ENCODE results near the gene MSH5.

Gene MSH5

DNA sequence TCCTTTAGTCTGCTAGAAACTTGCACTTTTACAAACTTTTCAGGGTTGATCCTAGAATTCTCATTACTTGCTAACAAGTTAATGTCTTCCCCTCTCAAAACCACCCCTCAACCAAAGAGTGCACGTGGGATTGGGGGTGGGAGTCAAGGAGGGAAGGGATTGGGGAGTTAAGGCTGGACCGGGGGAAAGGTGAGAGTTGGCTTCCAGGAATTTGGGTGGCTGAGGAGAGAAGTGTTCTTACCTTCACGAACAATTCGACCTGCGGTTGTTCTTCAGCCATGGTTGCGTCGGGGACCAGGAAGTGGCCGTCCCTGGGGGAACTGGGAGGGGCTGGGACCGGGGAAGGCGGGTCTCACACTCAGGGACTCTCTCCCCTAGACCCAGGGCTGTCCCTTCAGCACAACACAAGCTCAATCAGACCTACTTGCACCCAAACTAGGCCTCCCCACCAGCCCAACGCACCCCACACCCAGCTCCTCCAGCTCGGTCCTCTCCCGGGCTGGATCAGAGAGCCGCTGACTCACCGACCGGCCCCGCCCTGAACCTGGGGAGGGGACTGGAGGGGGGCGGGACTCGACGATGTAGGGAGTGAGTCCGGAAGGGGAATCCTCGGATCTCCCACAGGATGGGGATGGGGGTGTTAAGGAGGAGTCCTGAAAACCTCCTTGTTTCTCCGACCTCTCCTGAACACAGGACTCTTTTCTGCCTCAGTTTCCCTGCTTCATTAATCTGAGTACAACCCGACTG is 3.6 kb upstream of the MSH5 start, which contains the start of gene CLIC1:
Gene CLIC1 (minus strand): TSS at position 510 of the 747 bp plus-strand sequence. CDS start 230 bp downstream, at position 280.
- peak; percentile 84 for DNase-seq (ENCODE audit: low spot score)
- TF ChIP-seq, protein P1, sequence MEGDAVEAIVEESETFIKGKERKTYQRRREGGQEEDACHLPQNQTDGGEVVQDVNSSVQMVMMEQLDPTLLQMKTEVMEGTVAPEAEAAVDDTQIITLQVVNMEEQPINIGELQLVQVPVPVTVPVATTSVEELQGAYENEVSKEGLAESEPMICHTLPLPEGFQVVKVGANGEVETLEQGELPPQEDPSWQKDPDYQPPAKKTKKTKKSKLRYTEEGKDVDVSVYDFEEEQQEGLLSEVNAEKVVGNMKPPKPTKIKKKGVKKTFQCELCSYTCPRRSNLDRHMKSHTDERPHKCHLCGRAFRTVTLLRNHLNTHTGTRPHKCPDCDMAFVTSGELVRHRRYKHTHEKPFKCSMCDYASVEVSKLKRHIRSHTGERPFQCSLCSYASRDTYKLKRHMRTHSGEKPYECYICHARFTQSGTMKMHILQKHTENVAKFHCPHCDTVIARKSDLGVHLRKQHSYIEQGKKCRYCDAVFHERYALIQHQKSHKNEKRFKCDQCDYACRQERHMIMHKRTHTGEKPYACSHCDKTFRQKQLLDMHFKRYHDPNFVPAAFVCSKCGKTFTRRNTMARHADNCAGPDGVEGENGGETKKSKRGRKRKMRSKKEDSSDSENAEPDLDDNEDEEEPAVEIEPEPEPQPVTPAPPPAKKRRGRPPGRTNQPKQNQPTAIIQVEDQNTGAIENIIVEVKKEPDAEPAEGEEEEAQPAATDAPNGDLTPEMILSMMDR (IDR thresholded peaks at IDR 0.05; ENCODE audit: extremely low read depth, insufficient read depth, missing control alignments) = no peak
- in situ Hi-C loops (cut with MboI; ENCODE audit: low pct_unique_long_range_greater_than_20kb, low sequenced_read_pairs, unreplicated experiment) = no loop called here

DNA sequence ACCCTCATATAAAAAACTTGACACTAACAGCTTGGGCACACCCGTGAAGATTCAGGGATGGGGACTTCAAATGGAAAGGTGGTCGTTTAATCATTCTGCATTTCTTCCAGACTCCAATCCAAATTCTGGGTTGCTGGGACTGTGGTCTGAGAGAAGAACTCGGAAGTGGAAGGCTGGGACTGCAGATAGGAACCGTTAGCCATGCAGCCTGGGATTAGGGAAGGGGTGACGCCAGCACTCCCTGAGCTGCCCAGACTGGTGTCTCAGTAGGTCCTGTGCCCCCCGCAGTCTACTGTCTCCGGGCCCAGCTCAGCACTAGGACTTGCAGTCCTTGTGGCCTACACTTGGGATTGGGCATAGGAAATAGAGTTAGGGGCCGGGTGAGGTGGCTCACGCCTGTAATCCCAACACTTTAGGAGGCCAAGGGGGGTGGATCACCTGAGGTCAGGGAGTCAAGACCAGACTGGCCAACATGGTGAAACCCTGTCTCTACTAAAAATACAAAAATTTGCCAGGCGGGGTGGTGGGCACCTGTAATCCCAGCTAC is 3.0 kb upstream of the MSH5 start:
- TF ChIP-seq, protein P1 (IDR thresholded peaks at IDR 0.05; ENCODE audit: extremely low read depth, insufficient read depth, missing control alignments) = no peak
- DNase-seq (ENCODE audit: low spot score) = no peak
- in situ Hi-C loops (cut with MboI; ENCODE audit: low pct_unique_long_range_greater_than_20kb, low sequenced_read_pairs, unreplicated experiment) = no loop called here

DNA sequence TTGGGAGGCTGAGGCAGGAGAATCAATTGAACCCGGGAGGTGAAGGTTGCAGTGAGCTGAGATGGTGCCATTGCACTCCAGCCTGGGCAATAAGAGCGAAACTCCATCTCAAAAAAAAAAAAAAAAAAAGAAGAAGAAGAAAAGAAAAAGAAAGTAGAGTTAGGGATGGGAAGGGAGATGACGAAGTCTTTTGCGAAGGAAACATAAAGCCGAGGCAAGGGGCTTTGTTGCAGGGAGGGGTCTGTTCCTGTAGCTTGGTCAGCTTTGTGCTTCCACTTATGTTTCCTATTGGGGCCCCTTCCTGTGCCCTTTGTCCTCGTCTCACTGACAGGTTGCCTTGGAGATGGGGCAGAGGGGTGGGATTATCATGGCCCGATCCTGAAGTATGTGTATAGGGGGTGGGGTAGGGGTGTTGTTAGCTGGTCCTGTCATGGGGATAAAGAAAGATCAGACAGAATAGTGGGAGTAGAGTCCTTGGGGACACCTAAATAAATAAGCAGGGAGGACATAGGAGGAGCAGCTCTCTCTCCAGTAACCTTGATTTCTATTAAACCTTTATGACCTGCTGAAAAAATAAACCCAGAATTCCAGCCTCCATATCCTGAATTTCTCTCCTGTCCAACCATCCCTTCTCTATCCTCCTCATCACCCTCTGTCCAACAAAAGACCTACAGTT is 2.4 kb upstream of the MSH5 start:
- in situ Hi-C loops (cut with MboI; ENCODE audit: low pct_unique_long_range_greater_than_20kb, low sequenced_read_pairs, unreplicated experiment) = no loop called here
- no peak for DNase-seq (ENCODE audit: low spot score)
- TF ChIP-seq, protein P1 (IDR thresholded peaks at IDR 0.05; ENCODE audit: extremely low read depth, insufficient read depth, missing control alignments) = no peak

DNA sequence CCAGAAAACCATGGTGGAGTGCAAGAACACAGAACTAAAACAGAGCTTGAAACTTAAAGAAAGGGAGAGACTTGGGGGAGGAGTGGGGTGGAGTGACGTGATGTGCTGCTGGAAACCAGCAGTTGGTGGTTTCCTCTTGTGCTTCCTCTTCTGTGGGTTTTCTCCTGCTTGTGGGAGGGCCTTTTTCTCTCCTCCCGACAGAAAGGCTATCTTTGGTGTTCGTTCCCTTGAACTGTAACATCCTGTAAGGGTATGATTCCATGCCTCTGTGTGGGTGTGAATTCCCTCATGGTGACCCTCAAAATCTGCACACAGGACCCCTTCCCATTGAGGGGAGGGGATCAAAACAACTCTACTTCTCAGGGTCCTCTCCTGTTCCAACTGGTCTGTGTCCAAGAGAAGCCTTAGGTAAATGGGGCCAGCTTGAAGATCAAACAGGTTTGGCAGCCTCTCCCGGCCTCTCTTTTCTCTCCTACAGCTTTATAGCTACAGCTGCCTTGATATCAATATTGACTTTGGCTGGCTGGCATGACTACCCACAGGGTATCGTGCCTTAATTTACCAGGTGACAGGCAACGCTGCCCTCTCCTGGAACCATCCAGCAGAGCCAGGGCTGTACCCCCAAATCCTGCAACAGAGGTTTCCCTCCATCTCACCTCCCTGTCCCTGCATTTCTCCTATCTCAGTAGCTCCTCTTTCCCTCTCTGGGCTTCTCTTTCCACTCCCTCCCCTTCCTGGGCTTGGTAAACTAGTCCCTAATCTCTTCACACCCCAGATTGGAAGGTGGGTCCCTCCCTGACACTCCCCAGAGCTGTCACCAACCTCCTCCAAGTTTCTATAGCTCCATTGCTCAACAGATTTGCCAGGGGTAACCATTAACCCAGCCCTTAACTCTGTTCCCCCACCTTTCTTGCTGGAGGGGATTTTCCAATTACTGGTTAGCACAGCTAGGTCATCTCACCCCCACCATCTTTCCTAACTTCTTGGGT is 1.5 kb upstream of the MSH5 start:
- in situ Hi-C loops (cut with MboI; ENCODE audit: low pct_unique_long_range_greater_than_20kb, low sequenced_read_pairs, unreplicated experiment) = no loop called here
- TF ChIP-seq, protein P1 (IDR thresholded peaks at IDR 0.05; ENCODE audit: extremely low read depth, insufficient read depth, missing control alignments) = no peak
- DNase-seq (ENCODE audit: low spot score) = peak; percentile 82

DNA sequence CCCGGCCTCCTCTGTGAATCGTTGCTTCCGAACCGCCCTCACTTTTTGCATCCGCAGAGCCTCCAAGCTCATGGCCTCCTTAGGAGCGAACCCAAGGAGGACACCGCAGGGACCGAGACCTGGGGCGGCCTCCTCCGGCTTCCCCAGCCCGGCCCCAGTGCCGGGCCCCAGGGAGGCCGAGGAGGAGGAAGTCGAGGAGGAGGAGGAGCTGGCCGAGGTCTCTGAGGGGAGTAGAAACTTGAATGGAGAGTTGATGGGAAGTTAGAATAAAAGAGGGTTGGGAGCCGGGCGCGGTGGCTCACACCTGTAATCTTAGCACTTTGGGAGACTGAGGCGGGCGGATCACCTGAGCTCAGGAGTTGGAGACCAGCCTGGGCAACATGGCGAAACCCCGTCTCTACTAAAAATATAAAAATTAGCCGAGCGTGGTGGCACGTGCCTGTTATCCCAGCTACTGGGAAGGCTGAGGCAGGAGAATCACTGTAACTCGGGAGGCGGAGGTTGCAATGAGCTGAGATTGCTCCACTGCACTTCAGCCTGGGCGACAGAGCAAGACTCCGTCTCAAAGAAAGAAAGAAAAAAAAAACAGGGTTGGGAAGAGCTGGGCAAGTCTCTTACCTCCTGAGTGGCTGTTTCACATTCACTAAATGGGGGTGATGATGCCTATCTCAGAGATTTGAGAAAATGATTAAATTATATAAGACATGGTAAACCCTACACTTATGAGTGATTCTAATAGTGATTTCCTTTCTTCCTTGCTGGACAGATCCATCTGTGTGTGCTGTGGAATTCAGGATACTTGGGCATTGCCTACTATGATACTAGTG is 805 bp downstream of the MSH5 start:
- TF ChIP-seq, protein P1 (IDR thresholded peaks at IDR 0.05; ENCODE audit: extremely low read depth, insufficient read depth, missing control alignments) = no peak
- DNase-seq (ENCODE audit: low spot score) = no peak
- in situ Hi-C loops (cut with MboI; ENCODE audit: low pct_unique_long_range_greater_than_20kb, low sequenced_read_pairs, unreplicated experiment) = no loop called here
